Urinary bladder (tissue), 4 donors: ENCODE measurements around the gene SIM1. TPM values are rescaled to one million over a fixed set of nuclear protein-coding genes. Genes with fewer than 3 reads are reported as not detected.

Source experiments
- DNase-seq: peaks from one replicate; pipeline ENCODE4 v3.0.0-alpha.2; 2015; ENCODE audit errors: extremely low spot score
- H3K27ac ChIP-seq: one replicate; pipeline ENCODE4 v1.5.1; 2013; ENCODE audit warnings: low read depth, mild to moderate bottlenecking, moderate library complexity
- H3K36me3 ChIP-seq: one replicate; pipeline ENCODE4 v1.6.1; 2013; ENCODE audit warnings: mild to moderate bottlenecking, moderate library complexity; ENCODE audit not compliant: insufficient read depth
- H3K4me1 ChIP-seq: one replicate; pipeline ENCODE4 v1.6.1; 2013; ENCODE audit warnings: mild to moderate bottlenecking, moderate library complexity; ENCODE audit not compliant: insufficient read depth
- H3K4me3 ChIP-seq: one replicate; pipeline ENCODE4 v1.5.1; 2013; ENCODE audit warnings: low read depth, low read length
- WGBS: extraction: QIAGEN DNeasy Blood & Tissue Kit; methylation state at CpG from one replicate; pipeline ENCODE4 v1.1.7; 2013; 5-methylcytosine and 5-hydroxymethylcytosine counted together
- polyA plus RNA-seq: library from polyadenylated mRNA; stranded (reverse); fragments of 200-250 nt; gene quantifications from one replicate; pipeline ENCODE4 v1.2.3, GENCODE V29; 2013
- total RNA-seq: library from RNA; depleted of rRNA; stranded (reverse); fragments of >200 nt; gene quantifications from one replicate; pipeline ENCODE4 v1.2.3, GENCODE V29; 2014
- donor health status: healthy with polysubstance abuse.
- donor health status: healthy.

Gene SIM1
- total and polyA plus RNA-seq, 2 donors: 0.21 TPM; not detected in 1

GRCh38 chr6:100353276-100354015 is 111.3 kb downstream of the SIM1 start:
- WGBS: 80% methylated on average over 8 of the region's 8 CpGs

GRCh38 chr6:100350139-100350538 is 114.6 kb downstream of the SIM1 start:
- Histone ChIP-seq H3K27ac (no peak overlapping the region), H3K4me3 (no peak overlapping the region), H3K4me1 (no peaks in the 10 kb centered on the region), H3K36me3 (no peaks in the 10 kb centered on the region)
- no peak for DNase-seq

More at GRCh38 chr6:100353276-100354015, 111.3 kb downstream of the SIM1 start:
- Histone ChIP-seq H3K27ac (no peak overlapping the region), H3K4me3 (no peak overlapping the region), H3K36me3 (no peaks in the 10 kb centered on the region), H3K4me1 (no peaks in the 10 kb centered on the region)
- no peak for DNase-seq

- H3K4me1 ChIP-seq: no peaks in the 10 kb centered on the region
- no peak for DNase-seq
- H3K4me3 ChIP-seq: no peak overlapping the region
- H3K36me3 ChIP-seq: no peaks in the 10 kb centered on the region
- no peak overlapping the region for H3K27ac ChIP-seq
- WGBS: 89% methylated on average over 3 of the region's 3 CpGs
Measured at GRCh38 chr6:100349366-100349765, 115.4 kb downstream of the SIM1 start.

- Histone ChIP-seq H3K4me1 (no peaks in the 10 kb centered on the region), H3K4me3 (no peak overlapping the region), H3K36me3 (no peaks in the 10 kb centered on the region), H3K27ac (no peak overlapping the region)
- no peak for DNase-seq
- WGBS: 69% methylated on average over 4 of the region's 4 CpGs
Measured at GRCh38 chr6:100347901-100348550, 116.7 kb downstream of the SIM1 start.

- no peaks in the 10 kb centered on the region for H3K4me1 ChIP-seq
- no peak overlapping the region for H3K4me3 ChIP-seq
- 76% methylated on average over 2 of the region's 2 CpGs for WGBS
- DNase-seq: no peak
- H3K36me3 ChIP-seq: no peaks in the 10 kb centered on the region
- H3K27ac ChIP-seq: no peak overlapping the region
Measured at GRCh38 chr6:100346828-100347227, 117.9 kb downstream of the SIM1 start.

- Histone ChIP-seq H3K36me3 (no peaks in the 10 kb centered on the region), H3K27ac (no peak overlapping the region), H3K4me1 (no peaks in the 10 kb centered on the region), H3K4me3 (no peak overlapping the region)
- WGBS: 59% methylated on average over 2 of the region's 2 CpGs
- no peak for DNase-seq
Measured at GRCh38 chr6:100346203-100346602, 118.5 kb downstream of the SIM1 start.

GRCh38 chr6:100344761-100345160 is 120.0 kb downstream of the SIM1 start:
- WGBS: 76% methylated on average over 4 of the region's 4 CpGs
- Histone ChIP-seq H3K27ac (no peak overlapping the region), H3K4me3 (no peak overlapping the region), H3K4me1 (no peaks in the 10 kb centered on the region), H3K36me3 (no peaks in the 10 kb centered on the region)
- no peak for DNase-seq

- DNase-seq: no peak
- WGBS: 82% methylated on average over 2 of the region's 2 CpGs
- Histone ChIP-seq H3K36me3 (no peaks in the 10 kb centered on the region), H3K4me3 (no peak overlapping the region), H3K4me1 (no peaks in the 10 kb centered on the region), H3K27ac (no peak overlapping the region)
Measured at GRCh38 chr6:100344321-100344720, 120.4 kb downstream of the SIM1 start.

- Histone ChIP-seq H3K4me1 (no peaks in the 10 kb centered on the region), H3K36me3 (no peaks in the 10 kb centered on the region), H3K27ac (no peak overlapping the region), H3K4me3 (no peak overlapping the region)
- DNase-seq: no peak
- 65% methylated on average over 4 of the region's 4 CpGs for WGBS
Measured at GRCh38 chr6:100343316-100344077, 121.2 kb downstream of the SIM1 start.

GRCh38 chr6:100342830-100343229 is 121.9 kb downstream of the SIM1 start:
- Histone ChIP-seq H3K4me3 (no peak overlapping the region), H3K27ac (no peak overlapping the region), H3K4me1 (no peaks in the 10 kb centered on the region), H3K36me3 (no peaks in the 10 kb centered on the region)
- no peak for DNase-seq
- 83% methylated on average over 3 of the region's 3 CpGs for WGBS

GRCh38 chr6:100339574-100340255 is 125.0 kb downstream of the SIM1 start:
- H3K4me3 ChIP-seq: no peak overlapping the region
- no peaks in the 10 kb centered on the region for H3K36me3 ChIP-seq
- no peak overlapping the region for H3K27ac ChIP-seq
- DNase-seq: no peak
- 70% methylated on average over 4 of the region's 4 CpGs for WGBS
- no peaks in the 10 kb centered on the region for H3K4me1 ChIP-seq

GRCh38 chr6:100338090-100338489 is 126.6 kb downstream of the SIM1 start:
- Histone ChIP-seq H3K27ac (no peak overlapping the region), H3K4me1 (no peaks in the 10 kb centered on the region), H3K4me3 (no peak overlapping the region), H3K36me3 (no peaks in the 10 kb centered on the region)
- DNase-seq: no peak
- WGBS: 73% methylated on average over 2 of the region's 2 CpGs

GRCh38 chr6:100336876-100337275 is 127.8 kb downstream of the SIM1 start:
- 36% methylated on average over 2 of the region's 2 CpGs for WGBS
- H3K4me1 ChIP-seq: no peaks in the 10 kb centered on the region
- no peak overlapping the region for H3K27ac ChIP-seq
- H3K36me3 ChIP-seq: no peaks in the 10 kb centered on the region
- DNase-seq: no peak
- no peak overlapping the region for H3K4me3 ChIP-seq
